HG03378 (cell line): Measurements from ENCODE around the gene HIPK2.

Source experiments
- ATAC-seq: cut with Tn5 transposase; IDR thresholded peaks from one replicate; pipeline ENCODE4 v1.9.1; 2021; ENCODE audit warnings: mild to moderate bottlenecking, moderate library complexity; ENCODE audit not compliant: unreplicated experiment

The HIPK2 gene

DNA sequence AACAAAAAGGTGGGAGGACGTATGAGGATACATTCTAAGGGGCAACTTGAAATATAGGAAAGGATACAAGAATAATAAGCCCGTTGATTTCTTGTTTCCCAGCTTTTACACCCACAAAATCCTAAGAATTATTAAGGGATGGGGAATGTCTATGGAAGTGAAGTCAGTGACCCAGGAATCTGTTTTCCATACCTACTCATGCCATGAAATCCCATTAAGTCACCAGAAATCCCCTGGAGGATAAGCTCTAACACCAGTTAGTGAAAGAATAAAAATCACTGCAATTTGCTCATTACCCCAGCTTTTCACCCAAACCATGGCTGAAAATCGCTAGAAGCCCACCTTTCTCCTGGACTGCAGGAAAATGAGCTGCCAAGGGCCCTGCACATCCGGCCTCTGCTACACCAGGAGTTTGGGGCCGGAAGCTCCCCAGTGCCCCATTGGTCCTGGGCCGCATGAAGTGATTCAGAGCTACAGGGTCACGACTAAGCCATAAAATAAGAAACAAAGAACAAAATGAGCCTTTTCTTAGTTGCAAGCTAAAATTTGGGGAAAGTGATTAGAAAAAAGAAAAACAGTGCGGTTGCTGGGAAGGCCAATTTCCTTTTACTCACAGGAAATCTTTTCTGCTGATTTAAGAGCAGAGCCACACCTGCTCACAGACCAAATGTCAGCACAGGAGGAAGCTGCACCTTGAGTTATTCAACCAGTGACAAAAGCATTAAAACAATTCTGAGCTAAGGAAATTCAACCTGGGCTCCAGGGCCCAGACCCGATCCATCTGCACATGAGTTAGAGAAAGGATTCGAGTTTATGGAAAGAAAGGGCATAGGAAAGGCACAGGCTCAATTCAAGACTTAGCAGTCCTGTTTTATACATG lies 40.3 kb downstream of the HIPK2 start:
- ATAC-seq, result no peak

- ATAC-seq, result no peak
Observed at GRCh38 chr7:139735912-139736595, 41.7 kb downstream of the HIPK2 start.

DNA sequence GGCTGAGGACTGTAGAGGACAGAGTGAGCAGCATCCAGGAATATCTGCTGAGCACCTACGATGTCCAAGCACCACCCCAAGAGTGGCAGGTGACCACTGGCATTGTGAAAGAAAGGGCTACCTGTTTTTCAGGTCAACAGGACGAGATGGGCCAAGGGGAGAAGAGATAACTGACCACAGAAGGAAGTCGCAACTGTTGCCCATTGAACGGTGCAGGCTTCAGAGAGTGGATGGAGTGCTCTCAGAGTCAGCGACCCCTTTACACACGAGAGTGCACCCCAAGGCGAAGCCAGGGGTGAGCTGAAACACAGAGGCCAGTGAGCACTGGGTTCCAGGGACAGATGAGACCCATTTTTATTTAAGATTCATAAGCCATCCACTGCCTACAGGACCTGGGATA lies 42.3 kb downstream of the HIPK2 start:
- ATAC-seq, result no peak

DNA sequence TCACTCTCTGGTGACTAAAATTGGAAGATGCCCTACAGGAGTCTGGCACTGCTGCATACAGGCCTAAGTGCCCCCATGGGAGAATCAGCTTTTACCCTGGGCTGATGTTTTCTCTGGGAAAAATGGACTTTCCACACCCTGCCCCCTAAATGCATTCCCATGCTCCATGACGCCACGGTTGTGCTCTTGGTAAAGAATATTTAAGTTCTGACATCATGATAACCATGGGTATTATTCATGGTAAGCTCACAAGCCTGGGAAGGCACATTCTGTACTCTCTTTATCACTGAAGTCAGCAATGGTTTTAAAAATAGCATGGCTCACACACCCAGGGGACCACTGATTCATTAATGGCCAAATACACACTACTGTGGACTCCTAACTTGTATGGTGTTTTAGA lies 43.4 kb downstream of the HIPK2 start:
- ATAC-seq, result no peak

DNA sequence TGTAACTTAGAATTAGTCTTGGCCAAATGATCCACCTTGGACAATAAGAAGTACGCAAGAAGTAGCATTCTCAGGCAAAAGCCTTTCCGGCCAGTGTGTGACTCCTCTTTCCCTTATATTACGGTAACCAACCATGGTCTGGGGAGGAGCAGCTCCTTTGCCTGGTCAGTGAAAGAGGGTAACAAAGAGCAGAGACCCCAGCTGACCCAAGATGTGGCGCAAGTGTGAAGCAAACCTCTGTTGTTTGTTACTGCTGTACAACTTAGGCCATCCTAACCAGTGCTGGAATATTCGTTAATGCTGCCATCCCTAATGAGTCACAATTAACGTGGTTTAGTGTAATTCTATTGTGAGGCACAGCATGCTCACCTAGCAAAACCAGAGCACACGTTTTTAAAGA lies 44.0 kb downstream of the HIPK2 start:
- ATAC-seq, result no peak

DNA sequence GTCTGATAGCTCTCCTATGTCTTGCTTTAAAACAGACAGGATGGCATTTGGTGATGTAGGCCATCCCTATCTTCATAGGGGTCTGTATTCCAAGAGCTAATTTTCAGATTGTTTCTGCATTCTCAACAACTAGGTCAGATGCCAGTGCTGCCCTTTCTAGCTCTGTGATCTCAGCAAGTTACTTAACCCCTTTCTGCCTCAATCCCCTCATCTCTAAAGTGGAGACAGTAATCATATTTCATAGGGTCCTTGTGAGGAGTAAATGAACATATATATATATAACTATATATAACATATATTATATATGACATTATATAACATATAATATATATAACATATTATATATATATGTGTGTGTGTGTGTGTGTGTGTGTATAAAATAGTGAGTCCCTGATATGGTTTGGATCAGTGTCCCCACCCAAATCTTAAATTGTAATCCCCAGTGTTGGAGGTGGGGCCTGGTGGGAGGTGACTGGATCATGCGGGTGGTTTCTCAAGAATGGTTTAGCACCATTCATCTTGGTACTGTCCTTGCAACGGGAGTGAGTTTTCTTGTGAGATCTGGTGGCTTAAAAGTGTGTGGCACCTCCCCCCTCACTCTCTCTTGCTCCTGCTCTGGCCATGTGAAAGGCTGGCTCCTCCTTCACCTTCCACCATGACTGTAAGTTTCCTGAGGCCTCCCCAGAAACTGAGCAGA lies 45.2 kb downstream of the HIPK2 start:
- no peak for ATAC-seq

DNA sequence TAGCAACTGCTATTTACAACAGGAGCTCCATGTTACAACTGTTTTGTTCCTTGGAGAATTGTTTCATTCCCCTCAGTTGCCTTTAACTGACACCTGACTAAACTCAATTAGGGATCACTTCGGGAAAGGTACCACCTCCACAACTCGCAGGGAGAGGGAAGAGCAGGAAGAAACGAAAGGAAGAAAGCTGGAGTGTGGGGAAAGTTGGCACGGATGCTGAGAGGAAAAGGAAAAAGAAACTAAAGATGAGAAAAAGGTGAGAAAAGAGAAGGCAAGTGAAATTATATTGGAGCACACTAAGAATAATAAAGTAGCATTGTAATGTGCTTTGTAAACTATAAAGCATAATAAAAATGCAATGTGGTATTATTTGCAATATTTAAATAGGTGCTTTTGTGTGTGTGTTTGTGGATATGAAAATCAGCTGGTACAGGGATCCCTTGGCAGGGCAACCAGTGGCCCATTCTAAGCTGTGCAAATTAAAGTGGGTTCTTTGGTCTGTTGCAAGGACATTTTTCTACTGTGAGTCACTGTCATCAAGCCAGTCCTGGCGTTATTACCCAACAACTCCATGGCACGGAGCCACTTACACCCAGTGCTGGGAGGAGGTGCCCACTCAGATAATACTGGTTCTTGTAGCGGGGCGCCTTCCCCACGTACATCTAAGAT lies 45.9 kb downstream of the HIPK2 start:
- no peak for ATAC-seq

DNA sequence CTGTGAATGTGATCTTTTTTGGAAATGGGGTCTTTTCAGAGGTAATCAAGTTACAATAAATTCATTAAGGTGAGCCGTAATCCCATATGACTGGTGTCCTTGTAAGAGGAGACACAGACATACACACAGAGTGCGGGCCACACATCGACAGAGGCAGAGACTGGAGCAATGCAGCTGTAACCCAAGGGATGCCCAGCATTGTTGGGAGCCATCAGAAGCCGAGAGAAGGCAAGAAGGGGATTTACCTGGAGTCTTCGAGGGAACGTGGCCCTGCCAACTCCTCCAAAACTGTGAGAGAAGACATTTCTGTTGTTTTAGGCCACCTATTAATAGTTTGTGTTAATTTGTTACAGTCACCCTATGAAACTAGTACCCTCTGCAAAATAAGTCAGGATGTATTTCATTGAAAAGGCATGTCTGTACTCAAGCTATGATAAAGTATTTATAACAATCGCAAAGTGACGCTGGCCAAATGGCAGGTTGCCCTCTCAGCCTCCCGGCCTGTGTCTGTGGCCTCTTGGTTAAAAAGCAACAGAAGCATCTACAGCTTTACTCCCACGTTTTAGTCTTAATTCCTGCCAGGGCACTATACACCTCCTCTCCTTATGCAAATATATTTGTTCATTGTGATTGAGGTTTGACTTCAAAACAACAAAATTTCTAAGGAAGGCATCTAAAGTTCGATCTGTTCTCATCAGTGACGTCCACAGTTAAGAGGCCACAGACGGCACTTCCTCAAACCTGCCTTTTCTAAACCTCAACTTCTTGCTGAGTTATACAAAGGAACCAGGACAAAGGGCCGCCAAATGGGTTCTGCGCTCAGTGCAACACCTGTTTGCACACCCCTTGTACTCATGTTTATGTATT lies 46.8 kb downstream of the HIPK2 start:
- ATAC-seq, result peak; percentile 80

- no peak for ATAC-seq
Observed at GRCh38 chr7:139728203-139728602, 49.6 kb downstream of the HIPK2 start.

- no peak for ATAC-seq
Observed at GRCh38 chr7:139727151-139727705, 50.6 kb downstream of the HIPK2 start.

DNA sequence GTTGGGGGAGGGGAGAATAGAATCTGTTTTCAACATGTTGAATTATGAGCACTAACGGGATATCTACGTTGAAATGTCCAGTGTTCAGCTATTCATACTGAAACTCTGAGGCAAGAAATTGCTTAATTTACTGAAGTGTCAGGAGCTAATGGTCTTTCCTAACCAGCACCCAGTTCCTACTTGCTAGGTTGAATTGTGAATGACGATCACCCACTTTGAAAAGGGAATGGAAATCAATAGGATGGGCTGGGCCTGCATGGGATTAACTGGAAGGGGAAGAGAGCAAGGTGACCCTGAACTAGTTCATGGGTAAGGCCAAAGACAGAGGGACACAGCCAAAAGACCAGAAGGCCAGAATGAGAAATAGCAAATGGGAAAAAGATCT lies 51.3 kb downstream of the HIPK2 start:
- no peak for ATAC-seq

GRCh38 chr7:139725858-139726484 lies 51.8 kb downstream of the HIPK2 start:
- no peak for ATAC-seq

DNA sequence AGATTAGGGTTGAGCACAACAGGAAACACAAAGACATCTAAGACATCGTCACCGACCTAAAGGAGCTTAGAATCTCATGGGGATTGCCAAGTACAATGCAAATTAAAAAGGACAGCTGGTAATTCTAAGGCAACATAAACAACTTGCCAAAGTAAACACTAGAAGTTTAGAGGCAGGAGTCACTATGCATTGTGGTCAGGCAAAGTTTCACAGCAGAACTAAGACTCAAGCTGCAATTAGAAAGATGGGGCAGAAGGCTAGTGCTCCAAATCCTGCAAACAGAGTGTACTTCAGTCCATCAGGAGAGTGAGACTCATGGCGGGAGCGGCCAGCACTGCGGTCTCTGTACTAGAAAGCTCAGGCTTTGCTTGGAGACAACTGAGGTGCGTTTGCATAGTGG lies 52.7 kb downstream of the HIPK2 start:
- ATAC-seq, result peak; percentile 90

DNA sequence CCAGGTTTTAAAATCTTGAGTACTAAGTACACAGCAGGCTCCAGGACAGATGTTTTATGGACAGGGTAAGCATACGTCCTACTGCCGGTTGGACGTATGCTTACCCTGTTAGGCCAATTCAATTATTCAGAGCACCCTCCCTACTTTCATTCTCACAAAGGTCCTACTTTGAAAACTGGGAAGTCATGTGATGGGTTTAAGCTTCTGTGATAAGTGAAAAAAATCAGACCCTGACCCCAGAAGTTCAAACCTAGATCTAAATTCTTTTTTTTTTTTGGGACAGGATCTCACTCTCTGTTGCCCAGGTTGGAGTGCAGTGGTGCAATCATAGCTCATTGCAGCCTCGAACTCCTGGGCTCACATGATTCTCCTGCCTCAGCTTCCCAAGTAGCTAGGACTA lies 55.2 kb downstream of the HIPK2 start:
- no peak for ATAC-seq

DNA sequence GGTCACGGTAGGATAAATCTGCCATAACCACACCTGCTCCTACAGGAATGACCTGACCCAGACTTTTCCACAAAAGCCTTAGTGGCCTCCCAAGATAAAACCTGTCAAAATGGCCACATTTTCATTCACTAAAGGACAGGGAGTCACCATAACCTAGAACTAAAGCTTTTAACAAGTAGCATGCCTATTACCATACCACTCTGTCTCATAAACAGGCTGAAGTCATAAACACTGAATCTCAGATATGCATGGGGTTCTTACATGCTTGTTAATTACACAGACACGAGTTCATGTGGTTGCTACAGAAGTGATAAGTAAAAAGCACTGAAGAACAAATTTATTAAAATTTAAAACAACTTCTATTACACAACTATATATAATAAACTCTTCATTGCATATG lies 56.0 kb downstream of the HIPK2 start:
- ATAC-seq, result no peak

DNA sequence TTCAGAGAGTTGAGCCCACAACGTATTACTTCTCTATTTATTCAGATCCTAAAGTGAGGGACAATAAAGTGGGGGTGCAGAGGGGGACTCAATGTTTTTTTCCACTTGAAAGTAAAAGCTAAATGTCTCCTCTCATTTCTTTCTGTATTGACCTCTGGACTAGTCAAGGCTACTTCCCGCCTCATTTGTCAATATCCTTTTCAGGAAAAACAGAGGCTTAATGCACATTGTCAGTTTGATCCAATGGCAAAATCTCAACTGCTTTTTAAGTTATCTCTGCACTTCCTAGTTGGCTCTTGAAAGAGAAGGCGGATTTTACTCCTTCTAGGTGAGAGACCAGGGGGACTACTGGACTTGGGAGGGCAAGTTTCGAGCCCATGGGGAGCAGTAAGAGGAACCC lies 56.4 kb downstream of the HIPK2 start:
- ATAC-seq, result no peak

GRCh38 chr7:139720705-139721231 lies 57.0 kb downstream of the HIPK2 start:
- ATAC-seq, result no peak

GRCh38 chr7:139720186-139720585 lies 57.6 kb downstream of the HIPK2 start:
- ATAC-seq, result no peak

- no peak for ATAC-seq
Observed at GRCh38 chr7:139718859-139719258, 58.9 kb downstream of the HIPK2 start.
